SKM-1 treated with dmso at 0.1 percent for 144 hours (cell line): ENCODE data around the gene SH3RF1.
"Not testable (repeated sequence)": the region's sequence is repeated elsewhere in the genome, so short reads cannot be mapped to it uniquely, and the experiment has no call there.

ENCODE experiments used
- DNase-seq: peaks from one replicate; lab custom pipeline; 2025; ENCODE audit not compliant: unreplicated experiment; lab: John Stamatoyannopoulos, UW

The SH3RF1 gene

DNA sequence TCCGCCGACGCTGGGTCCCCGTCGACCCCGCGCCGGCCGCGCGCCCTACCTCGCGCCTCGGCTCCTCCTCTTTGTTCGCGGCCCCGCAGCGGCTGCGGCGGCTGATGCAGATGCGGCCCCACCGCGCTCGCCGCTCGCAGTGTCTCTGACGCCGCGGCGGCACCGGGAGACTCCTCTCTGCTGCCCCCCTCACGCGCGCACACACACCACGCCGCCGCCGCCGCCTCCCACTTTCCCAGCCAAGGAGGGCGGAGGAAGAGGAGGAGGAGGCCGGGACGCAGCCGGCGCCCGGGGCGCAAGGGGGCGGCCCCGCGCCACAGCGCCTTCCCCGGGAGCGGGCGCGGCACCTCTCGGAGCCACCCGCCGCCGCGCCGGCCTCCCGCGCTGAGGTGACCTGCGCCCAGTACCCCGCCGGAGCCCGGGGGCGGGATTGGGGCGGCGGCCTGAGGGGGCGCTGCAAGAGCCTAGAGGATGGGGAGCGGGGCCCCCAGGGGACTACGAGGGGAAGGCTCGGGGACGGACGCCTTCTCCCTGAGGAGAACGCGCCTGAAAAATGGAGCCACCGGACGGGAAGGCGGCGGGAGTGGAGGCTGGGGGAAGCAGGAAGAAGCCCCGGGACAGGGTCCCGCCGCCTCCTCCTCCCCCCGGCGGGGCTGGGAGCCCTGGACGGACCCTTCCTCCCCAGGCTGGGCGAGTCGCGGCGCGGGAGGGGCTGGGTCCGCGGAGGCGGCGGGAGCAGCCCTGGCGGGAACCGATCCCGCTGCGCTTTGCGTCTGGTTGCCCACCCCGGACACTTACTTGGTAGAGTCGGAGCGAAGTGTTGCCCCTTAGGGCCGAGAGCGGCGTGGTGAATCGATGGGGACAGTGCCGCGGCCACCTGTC lies at the start of gene SH3RF1:
TSS of gene SH3RF1 (minus strand) at position 147 of the 882 bp plus-strand sequence. CDS start 1,744 bp downstream, outside the sequence.
- DNase-seq: peak; percentile 78

DNA sequence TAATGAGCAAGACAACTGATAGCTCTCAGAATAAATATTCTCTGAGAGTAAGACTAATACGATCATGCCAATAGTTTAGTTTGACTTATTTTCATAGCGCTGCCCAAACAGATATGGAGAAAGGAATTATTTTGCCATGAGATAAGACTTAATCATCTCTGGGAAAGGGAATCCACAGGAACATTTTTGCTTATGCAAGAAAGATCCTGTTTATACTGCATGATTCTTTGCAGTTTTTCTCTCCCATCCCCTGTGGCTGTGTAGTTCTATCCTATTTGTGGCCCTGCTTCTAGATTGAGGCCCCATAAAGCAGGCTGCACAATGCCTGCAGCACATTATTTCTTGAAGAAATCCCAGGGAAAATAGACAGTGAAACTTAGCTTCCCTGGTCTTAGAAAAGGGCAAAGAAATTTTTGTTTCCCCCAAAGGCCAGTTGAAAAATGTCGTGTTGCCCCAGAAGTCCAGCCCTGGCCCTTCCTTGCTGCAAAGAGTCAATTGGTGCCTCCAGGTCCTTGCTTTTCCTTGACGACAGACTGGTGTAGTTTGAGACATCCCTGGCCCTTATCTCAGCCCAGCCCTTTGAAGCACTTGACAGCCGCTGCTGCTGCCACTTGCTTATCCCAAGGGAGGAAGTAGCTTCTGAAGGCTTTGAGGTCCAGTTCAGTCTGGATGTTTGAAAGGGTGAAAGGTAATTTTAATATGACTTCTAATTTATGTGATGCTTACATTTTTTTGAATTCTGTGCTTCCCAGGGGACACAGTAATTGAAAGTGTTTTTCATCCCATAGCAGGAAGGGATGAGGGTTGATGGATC lies 45.0 kb upstream of the SH3RF1 start:
- no peak for DNase-seq

DNA sequence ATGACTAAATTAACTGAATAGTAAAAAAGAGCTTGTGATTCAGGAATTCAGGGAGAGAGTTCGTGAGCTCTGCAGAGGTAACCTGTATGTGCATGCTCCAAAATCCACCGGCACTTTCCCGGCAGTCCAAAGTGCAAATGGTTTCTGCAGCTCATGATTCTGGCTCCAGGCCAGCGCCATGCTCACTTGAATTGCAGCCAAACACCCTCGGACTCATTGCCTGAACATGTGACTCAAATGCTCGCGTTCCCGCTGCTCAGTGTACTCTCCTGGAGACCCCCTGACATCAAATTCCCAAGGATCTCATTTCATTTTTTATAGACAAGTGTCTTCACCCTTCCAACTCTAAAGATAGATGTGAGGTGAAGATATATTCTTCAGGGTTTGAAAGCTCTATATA lies 44.1 kb upstream of the SH3RF1 start:
- no peak for DNase-seq

DNA sequence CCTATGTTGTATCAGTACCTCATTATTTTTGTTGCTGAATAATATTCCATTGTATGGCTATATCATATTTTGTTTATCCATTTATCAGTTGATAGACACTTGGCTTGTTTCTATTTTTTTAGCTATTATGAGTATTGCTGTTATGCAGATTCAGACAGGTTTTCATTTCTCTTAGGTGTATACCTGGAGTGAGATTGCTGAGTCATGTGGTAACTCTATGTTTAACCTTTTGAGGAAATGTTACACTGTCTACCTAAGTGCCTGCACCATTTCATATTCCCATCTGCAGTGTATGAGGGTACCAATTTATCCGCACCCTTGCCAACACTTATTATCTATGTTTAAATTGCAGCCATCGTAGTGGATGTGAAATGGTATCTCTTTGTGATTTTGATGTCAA lies 43.0 kb upstream of the SH3RF1 start:
- DNase-seq: no peak

DNA sequence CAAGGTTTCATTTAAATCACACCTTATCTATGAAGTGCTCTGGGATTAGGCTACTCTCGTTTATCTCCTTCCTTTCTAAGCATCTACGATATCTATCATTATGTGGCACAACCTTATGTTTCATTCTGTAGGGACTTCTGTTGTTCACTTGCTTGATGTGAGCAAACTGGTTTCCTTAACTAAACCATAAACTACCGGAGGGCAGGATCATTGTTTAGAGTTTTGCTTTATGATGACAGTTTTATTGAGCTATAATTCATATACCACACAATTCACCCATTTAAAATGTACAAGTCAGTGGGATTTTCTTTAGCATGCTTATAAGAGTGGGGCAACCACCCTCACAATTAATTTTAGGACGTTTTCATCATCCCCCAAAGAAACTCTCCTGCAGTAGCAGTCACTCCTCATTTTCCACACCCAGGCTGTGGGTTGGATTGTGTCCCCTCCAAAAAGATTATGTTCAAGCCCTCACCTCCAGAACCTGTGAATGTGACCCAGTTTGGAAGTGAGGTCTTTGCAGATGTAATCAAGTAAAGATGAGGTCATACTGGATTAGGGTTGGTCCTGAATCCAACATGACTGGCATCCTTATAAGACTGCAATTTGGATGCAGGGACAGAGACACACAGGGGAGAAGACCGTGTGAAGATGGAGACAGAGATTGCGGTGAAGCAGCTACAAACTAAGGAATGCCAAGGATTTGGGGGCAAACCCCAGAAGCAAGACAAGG lies 42.1 kb upstream of the SH3RF1 start:
- no peak for DNase-seq

DNA sequence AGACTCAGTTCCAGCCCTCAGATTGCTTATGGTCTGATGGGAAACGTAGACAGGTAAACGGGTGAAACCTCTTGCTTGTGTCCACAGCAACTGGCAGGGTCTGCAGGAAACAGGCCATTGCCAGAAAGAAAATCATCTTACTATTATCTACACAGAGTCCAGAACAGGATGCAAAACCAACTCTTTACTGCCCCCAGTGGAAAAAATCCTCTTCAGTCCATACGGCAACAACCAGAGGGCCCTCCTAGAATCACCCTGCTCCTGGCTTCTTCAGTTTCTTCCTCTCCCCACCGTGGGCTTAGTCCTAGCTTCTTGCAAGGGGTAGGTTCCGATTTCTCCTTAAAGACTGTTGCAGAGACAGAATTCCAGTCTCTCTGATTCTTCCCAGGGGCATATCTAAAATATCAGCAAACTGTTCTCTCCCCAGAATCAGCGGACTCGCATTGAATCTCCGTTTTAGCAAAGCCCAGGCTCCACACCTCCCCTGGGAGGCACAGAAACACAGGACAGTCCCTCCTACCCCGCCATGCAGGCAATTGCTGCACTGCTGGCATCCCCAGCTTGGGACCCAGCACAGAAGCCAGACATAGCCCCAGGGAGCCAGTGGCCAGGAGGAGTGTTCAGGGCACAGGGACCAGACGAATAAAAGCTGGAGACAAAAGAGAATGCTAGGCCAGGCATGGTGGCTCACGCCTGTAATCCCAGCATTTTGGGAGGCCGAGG lies 41.0 kb upstream of the SH3RF1 start:
- peak; percentile 58 for DNase-seq

DNA sequence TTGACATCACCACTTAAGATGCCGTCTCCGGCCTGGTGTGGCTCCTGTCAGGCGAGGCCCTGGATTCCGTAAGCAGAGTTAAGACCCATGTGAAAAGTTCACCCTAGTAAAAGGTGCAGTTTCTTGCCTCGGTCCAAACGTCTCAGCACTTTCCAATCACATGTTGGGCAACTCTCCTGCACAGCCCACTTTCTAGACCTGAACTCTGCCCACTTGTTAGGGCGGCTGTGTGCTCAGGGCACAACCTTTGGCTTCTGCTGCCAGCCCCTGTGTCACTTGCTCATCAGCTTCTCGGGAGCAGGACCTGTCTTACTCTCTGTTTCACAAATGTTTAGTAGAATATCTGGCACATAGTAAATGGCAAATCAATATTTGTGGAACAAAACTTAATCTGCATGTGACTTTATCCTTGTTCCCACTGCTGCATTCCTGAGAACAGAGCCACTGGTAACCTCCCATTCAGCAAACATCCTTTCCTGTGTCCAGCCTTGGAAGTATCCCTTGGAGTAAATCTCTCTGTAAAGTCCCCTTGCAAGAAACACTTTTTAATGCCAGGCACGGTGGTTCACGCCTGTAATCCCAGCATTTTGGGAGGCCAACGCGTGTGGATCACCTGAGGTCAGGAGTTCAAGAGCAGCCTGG lies 38.7 kb upstream of the SH3RF1 start:
- no peak for DNase-seq

DNA sequence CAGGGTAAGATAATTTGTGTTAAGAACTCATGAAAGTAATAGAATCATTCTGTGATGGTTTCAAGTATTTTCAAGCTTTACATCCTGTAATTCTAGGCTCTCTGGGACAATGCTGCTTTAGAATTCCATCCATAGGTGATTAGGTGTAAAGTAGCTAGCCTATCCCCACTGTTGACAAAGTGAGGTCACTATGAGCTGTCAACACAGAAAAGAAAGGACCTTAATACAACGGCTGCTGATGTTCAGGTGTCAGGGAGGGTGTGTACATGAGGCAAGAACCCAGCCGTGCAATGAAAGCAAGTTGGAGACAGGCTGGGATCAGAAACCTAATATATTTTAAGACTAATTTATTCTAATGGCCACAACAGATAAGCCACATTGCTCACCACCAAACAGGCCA lies 36.8 kb upstream of the SH3RF1 start:
- DNase-seq: no peak

DNA sequence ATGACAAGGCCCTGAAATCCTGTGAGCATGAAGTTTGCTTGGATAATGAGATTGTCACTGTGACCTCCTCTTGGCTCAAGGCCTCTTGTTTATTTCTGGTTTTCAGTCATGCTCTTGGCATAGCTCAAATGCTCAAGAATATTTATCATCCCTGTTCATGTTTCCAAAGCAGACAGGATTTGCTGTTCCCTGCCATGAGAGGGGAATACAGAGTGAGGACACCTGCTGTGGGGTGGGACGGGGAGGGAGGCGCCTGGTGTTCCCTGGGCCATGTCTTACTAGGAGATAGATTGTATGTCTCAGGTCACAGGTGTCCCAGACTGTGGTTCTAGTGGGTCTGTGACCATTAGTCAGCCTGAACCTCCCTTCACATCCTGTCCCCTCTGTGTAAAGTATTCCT lies 34.9 kb upstream of the SH3RF1 start:
- DNase-seq: no peak

DNA sequence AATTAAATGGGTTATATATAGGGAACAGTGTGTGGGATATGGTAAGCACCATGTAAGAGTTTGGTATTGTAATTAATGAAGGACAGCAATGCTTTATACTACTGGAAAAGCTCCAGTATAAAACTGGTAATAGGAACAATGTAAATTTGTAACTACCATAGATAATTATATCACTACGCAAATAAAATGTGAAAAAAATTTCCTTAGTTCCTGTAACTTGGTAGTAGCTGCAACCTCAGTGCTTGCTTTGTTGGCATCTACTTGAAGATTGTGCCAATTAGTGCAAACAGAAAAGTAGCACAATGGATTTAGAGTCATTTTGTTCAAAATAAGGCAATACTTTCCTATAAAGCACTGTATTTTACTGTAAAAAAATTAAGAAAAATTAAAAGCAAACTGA lies 34.4 kb upstream of the SH3RF1 start:
- no peak for DNase-seq

DNA sequence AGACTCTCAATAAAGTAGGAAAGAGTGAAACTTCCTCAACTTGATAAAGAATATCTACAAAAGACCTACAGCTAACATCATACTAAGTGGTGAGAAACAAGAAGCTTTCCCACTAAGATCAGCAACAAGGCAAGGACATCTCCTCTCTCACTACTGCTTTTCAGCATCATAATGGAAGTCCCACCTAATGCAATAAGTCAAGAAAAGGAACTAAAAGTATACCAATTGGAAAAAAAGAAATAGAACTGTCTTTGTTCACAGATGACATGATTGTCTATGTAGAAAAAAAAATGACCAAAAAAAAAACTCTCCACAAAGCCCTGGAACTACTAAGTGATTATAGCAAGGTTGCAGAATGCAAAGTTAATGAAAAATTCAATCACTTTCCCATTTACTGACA lies 25.1 kb upstream of the SH3RF1 start:
- no peak for DNase-seq

DNA sequence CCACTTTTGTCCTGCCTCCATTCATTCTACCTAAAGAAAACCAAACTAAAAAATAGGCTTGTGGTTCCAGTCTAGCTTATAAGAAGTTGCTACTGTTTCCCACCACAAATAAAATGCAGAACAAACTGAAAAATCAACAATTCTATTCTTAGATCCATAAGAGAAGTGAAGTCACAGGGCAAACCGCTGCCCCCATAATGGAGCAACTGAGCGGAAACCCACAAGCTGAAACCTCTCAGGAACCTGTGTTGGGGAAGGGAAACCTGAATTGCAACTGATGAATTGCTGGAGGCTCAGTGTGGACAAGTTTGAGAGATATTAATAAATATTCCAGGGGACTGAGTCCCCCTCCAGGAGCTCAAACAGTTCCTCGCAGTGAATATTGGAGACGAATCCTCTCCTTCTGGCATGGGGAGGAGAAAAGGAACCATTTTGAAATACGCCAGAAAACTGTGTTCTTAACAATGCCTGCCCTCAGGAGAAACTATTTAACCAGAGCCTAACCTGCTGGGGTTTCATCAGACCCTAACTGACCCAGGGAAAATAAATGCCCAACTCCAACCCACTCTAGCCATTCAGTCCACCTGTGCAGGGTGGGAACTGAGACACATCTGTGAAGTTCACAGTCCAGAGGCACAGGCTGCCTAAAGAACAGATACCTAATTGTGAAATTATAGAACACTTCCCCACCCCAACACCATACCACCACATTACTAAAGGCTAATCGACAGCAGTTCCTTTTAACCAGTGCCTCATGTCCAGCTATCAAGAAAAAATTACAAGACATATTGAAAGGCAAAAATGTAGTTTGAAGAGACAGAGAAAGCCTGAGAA lies 22.8 kb upstream of the SH3RF1 start:
- DNase-seq: peak; percentile 94

DNA sequence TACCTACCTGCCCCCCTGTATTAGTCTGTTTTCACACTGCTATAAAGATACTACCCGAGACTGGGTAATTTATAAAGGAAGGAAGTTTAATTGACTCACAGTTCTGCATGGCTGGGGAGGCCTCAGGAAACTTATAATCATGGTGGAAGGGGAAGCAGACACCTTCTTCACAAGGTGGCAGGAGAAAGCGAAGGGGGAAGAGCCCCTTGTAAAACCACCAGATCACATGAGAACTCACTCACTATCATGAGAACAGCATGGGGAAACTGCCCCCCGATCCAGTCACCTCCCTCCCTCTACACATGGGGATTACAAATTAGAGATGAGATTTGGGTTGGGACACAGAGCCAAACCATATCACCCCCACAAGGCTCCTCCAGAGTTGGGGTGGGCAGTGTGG lies 17.2 kb upstream of the SH3RF1 start:
- not testable (repeated sequence) for DNase-seq

DNA sequence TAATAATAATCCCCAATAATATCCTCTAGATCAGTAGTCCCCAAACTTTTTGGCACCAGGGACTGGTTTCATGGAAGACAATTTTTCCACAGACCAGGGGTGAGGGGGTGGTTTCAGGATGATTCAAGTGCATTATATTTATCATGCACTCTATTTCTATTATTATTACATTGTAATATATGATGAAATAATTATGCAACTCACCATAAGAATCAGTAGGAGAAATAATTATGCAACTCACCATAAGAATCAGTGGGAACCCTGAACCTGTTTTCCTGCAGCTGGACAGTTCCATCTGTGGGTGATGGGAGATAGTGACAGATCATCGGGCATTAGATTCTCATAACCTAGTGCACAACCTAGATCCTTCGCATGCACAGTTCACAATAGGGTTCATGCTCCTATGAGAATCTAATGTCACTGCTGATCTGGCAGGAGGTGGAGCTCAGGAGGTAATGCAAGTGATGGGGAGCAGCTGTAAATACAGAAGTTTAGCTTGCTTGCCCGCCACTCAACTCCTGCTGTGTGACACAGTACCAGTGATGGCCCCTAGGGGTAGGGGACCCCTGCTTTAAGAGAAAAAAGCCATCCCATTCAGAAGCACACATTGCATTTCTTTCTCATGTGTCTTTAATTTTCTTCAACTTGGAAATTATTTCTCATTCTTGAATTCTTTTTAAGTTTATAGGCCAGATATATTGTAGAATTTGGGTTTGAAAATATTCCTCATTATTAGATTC lies 16.0 kb upstream of the SH3RF1 start:
- DNase-seq: no peak

DNA sequence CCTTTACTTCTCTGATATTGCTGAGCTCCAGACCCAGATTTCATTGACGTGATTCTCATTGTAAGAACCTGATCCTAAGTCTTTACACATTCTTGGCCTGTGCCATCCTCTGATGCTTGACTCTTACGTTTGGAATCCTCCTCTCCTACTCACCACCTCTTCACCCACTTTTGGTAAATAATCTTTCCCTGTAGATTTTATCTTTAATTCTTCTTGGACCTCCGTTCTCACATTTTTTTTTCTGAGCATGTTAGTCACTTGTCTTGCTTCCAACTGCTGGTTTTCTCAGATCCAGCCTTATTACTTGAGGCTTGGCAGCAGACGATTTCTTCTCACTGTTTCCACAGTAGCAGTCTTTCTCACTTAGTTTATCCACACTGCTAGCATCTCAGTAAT lies 12.4 kb upstream of the SH3RF1 start:
- DNase-seq: no peak

DNA sequence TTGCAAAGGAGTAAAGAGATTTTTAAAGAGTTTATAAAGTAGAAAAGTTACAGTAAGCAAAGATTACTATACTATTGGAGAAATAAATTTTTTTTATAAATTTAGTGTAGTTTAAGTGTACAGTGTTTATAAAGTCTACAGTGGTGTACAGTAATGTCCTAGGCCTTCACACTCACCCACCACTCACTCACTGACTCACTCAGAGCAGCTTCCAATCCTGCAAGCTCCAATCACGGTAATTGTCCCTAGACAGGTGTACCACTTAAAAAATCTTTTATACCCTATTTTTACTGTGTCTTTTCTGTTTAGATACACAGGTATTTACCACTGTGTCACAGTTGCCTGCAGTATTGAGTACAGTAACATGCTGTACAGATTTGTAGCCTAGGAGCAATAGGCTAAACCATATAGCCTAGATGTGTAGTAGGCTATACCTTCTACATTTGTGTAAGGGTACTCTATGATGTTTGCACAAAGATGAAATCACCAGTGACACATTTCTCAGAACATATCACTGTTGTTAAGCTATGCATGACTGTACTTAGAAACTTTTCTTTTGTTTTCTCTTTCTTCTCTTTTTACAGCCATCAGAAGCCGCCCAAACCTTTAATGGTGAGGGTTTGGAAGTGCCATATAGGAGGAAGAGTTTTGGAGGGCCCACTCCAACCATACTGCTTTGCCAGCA lies 11.8 kb upstream of the SH3RF1 start:
- no peak for DNase-seq

DNA sequence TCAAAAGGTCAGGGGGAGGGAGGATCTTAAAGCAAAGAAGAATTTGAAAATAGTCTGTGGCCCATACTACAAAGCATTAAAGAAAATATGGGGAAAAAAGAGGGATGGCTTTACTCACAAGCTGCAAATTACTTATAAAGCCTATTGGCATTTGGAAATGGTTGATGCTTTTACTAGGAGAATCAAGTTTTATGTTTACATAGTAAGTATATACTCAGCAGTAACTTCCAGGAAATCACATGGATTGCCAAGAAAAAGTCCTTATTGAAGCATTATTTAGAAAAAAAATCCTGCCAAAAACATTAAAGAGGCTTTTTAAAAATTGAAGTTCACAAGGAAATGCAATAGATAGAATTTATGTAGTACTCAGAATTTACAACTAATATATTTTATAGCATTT lies 8.4 kb upstream of the SH3RF1 start:
- no peak for DNase-seq

DNA sequence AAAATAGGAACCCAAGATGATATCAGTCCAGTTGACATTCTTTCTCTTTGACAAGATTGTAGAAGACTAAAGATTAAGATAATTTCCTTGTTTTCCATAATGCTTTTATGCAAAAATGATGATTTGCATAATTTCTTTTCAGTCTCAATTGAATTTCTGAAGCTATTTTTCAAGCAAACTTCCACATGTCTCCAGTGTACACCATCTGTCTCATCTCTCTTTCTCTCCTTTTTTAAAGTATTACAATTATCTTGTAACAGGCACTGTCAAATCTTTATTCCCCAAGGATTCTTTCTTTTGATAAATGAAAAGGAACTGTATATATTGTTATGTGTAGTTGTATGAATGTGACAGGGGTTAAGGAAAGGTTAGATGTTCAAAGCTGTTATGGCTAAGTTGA lies 7.9 kb upstream of the SH3RF1 start:
- DNase-seq: no peak
